HEK293T (cell line): ENCODE data around the gene GJC1.

Source experiments
- CTBP1 ChIP-seq: fragments of 450-650 bp; IDR thresholded peaks from 2 replicates; pipeline ENCODE4 v1.6.1; 2016; ENCODE audit warnings: borderline replicate concordance
- FOXA1 ChIP-seq: fragments of 450-650 bp; IDR thresholded peaks from 2 replicates; pipeline ENCODE4 v1.6.1; 2016; ENCODE audit warnings: mild to moderate bottlenecking
- TARDBP ChIP-seq: fragments of 450-650 bp; IDR thresholded peaks from 2 replicates; pipeline ENCODE4 v1.6.1; 2016

DNA sequence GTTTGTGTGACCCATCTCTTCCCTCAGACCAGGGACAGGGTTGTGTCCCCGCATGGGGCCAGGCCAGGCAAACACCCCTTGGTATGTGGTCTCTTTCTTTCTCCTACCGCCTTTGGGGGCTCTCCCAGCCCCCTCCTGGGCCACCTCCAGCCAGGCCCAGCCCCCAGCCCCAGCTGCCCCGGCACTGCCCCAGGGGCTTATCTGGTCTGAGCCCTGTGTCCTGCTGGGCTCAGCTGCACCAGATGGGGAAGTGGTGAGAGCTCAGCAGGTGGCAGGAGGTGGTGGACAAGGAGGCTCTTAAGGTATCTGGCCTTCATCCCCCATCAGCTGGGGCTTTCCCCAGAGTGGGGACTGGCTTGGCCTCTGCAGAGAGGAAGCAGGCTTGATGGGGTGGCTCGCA lies 62.6 kb downstream of the GJC1 start:
- no peak for TF ChIP-seq FOXA1
- TF ChIP-seq TARDBP = no peak
- TF ChIP-seq CTBP1 = no peak
